Stimulated activated CD8-positive, alpha-beta memory T cell treated with anti-CD3 and anti-CD28 coated beads, Interleukin-7, amount 100 ng/mL, for 4 hours (primary cell): ENCODE data around the gene PSMD4.
"Not testable (repeated sequence)": the region's sequence is repeated elsewhere in the genome, so short reads cannot be mapped to it uniquely, and the experiment has no call there.

Source experiments
- DNase-seq, 2 donors: peaks; one replicate each; pipeline ENCODE4 v3.0.0-alpha.2; 2020; ENCODE audit warnings: low read depth in 2 of 2

Gene PSMD4

GRCh38 chr1:151254217-151255213 lies at the start of gene PSMD4:
TSS of gene PSMD4 (plus strand) at chr1:151254734. CDS start at chr1:151254783, 49 bp downstream.
- DNase-seq = peak; percentile 89 to 90

- DNase-seq = not testable (repeated sequence)
Observed at GRCh38 chr1:151205381-151205965, 49.1 kb upstream of the PSMD4 start.

GRCh38 chr1:151210830-151211229 lies 43.7 kb upstream of the PSMD4 start:
- no peak for DNase-seq

- DNase-seq = no peak
Observed at GRCh38 chr1:151211972-151212705, 42.4 kb upstream of the PSMD4 start.

- no peak for DNase-seq
Observed at GRCh38 chr1:151213560-151213959, 41.0 kb upstream of the PSMD4 start.

GRCh38 chr1:151221616-151222015 lies 32.9 kb upstream of the PSMD4 start:
- no peak for DNase-seq

GRCh38 chr1:151222130-151222529 lies 32.4 kb upstream of the PSMD4 start:
- no peak for DNase-seq

GRCh38 chr1:151235235-151235634 lies 19.3 kb upstream of the PSMD4 start:
- DNase-seq = no peak

GRCh38 chr1:151237678-151238466 lies 16.7 kb upstream of the PSMD4 start:
- no peak for DNase-seq

- no peak for DNase-seq
Observed at GRCh38 chr1:151238467-151238739, 16.1 kb upstream of the PSMD4 start.

- DNase-seq = no peak
Observed at GRCh38 chr1:151242442-151242841, 12.1 kb upstream of the PSMD4 start.

- no peak for DNase-seq
Observed at GRCh38 chr1:151243683-151244216, 10.8 kb upstream of the PSMD4 start.

- DNase-seq = no peak
Observed at GRCh38 chr1:151246786-151247185, 7.7 kb upstream of the PSMD4 start.

GRCh38 chr1:151251656-151252470 lies 2.7 kb upstream of the PSMD4 start:
- DNase-seq = peak; percentile 41 to 48

GRCh38 chr1:151255381-151255780 lies 847 bp downstream of the PSMD4 start:
- no peak for DNase-seq

- DNase-seq = no peak
Observed at GRCh38 chr1:151259351-151259750, 4.8 kb downstream of the PSMD4 start.

GRCh38 chr1:151265446-151266236 lies 11.1 kb downstream of the PSMD4 start:
- no peak for DNase-seq

- DNase-seq = no peak
Observed at GRCh38 chr1:151266315-151266714, 11.8 kb downstream of the PSMD4 start.

GRCh38 chr1:151266821-151267220 lies 12.3 kb downstream of the PSMD4 start:
- no peak for DNase-seq

- no peak for DNase-seq
Observed at GRCh38 chr1:151267760-151268159, 13.2 kb downstream of the PSMD4 start.
